ENCODE measurements around the gene GIMAP6.
"Not testable (repeated sequence)": the region's sequence is repeated elsewhere in the genome, so short reads cannot be mapped to it uniquely, and the experiment has no call there.

Gene GIMAP6

DNA sequence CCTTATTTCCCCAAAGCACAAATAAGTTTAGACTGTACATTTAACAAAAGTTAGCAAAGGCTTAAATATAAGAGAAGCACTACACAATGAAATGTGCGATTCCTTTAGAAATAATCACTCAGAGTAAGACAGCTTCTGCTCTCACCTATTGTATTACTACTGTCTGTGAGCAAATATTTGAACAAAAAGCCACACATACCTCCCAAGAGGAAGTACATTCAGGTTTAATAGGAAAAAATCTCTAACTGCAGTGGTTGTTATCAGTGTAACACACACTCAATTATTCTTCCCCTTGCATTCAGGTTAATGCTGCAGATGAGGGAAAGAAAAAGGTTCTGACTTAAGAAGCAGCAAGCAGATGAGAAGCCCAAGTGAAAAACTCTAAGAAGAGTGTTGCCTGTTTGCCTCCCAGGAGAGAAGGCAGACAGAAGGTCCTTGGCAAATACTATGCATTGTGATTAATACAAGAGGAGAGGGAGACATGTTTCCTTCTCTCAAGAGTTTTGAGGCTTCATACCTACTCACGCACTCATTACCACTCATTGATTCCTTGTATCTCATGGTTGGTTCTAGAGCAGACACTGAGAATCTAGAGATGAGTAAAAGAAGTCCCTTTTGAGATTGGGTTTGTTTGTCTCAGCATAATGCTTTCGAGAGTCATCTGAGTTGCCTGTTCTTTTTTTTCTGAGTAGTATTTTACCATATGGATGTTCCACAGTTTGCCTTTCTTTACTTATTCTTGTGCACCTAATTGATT lies 51.4 kb downstream of the GIMAP6 start:
- DNase-seq: no peak

DNA sequence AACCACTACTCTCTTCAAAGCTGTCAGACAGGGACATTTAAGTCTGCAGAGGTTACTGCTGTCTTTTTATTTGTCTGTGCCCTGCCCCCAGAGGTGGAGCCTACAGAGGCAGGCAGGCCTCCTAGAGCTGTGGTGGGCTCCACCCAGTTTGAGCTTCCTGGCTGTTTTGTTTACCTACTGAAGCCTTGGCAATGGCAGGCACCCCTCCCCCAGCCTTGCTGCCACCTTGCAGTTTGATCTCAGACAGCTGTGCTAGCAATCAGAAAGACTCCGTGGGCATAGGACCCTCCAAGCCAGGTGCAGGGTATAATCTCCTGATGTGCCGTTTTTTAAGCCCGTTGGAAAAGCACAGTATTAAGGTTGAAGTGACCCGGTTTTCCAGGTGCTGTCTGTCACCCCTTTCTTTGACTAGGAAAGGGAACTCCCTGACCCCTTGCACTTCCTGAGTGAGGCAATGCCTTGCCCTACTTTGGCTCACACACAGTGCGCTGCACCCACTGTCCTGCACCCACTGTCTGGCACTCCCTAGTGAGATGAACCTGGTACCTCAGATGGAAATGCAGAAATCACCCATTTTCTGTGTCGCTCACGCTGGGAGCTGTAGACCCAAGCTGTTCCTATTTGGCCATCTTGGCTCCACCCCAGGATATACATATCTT lies 52.1 kb downstream of the GIMAP6 start:
- not testable (repeated sequence) for DNase-seq

Measured in stimulated activated CD4-positive, alpha-beta T cell treated with anti-CD3 and anti-CD28 coated beads, Interleukin-4, amount 100 ng/mL, for 4 hours (primary cell).